NCI-H1105 treated with DMSO at 0.1 percent for 48 hours (cell line): ENCODE data around the gene RAB31.

Source experiments
- DNase-seq: peaks from one replicate; lab custom pipeline; 2025; lab: John Stamatoyannopoulos, UW

Gene RAB31

GRCh38 chr18:9737472-9738121 is 29.5 kb downstream of the RAB31 start:
- peak; percentile 82 for DNase-seq

GRCh38 chr18:9738266-9738969 is 30.3 kb downstream of the RAB31 start:
- no peak for DNase-seq

- DNase-seq: no peak
These were observed 31.4 kb downstream of the RAB31 start for GRCh38 chr18:9739516-9739915.

GRCh38 chr18:9740071-9740470 is 32.0 kb downstream of the RAB31 start:
- DNase-seq: no peak

GRCh38 chr18:9741406-9741792 is 33.3 kb downstream of the RAB31 start:
- no peak for DNase-seq

GRCh38 chr18:9741793-9742523 is 33.9 kb downstream of the RAB31 start:
- no peak for DNase-seq

GRCh38 chr18:9742524-9743131 is 34.5 kb downstream of the RAB31 start:
- no peak for DNase-seq

- no peak for DNase-seq
These were observed 35.3 kb downstream of the RAB31 start for GRCh38 chr18:9743200-9744016.

GRCh38 chr18:9746958-9747357 is 38.9 kb downstream of the RAB31 start:
- no peak for DNase-seq

GRCh38 chr18:9749611-9750010 is 41.5 kb downstream of the RAB31 start:
- DNase-seq: no peak

GRCh38 chr18:9750112-9750511 is 42.0 kb downstream of the RAB31 start:
- no peak for DNase-seq

GRCh38 chr18:9750606-9751304 is 42.7 kb downstream of the RAB31 start:
- DNase-seq: no peak

- DNase-seq: no peak
These were observed 43.4 kb downstream of the RAB31 start for GRCh38 chr18:9751371-9752031.

GRCh38 chr18:9753846-9754245 is 45.7 kb downstream of the RAB31 start:
- DNase-seq: no peak

- DNase-seq: no peak
These were observed 47.0 kb downstream of the RAB31 start for GRCh38 chr18:9755110-9755509.

GRCh38 chr18:9755615-9756014 is 47.5 kb downstream of the RAB31 start:
- DNase-seq: no peak

GRCh38 chr18:9756271-9756932 is 48.3 kb downstream of the RAB31 start:
- DNase-seq: no peak

GRCh38 chr18:9756933-9757470 is 48.9 kb downstream of the RAB31 start:
- DNase-seq: no peak

- no peak for DNase-seq
These were observed 49.9 kb downstream of the RAB31 start for GRCh38 chr18:9757827-9758621.
